ENCODE results near the gene CRYBG3. TPM values are rescaled to one million over a fixed set of nuclear protein-coding genes. Genes with fewer than 3 reads are reported as not detected.

The CRYBG3 gene
- polyA plus RNA-seq, 1 donor (not counting 4 experiments of a cell fraction or from before 2014, with no cell fraction given): 6.9 TPM

DNA sequence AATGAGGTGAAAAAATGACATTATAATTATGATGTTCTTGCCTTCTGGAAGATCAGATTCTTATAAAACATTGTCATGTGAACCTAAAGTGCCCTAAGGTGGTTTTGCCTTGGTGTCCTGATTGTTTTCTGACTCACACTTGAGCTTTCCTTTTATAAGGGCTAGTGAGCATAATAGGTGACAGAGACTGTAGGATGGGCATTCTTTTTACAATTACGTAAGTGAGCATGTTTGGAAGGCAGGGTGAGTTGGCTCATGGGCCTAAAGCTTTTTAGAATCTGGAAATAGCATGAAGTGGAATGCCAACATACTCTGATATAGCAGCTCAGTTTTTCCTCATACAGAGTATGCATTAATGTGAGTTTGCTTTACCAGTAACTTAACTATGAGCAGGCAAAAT, 41.2 kb downstream of the CRYBG3 start:
- Histone ChIP-seq H3K9me1 (ENCODE audit: control insufficient read depth, extremely low read depth, insufficient read depth, low read length) (no peaks in the 10 kb centered on the region), H4K20me1 (ENCODE audit: control insufficient read depth, extremely low read depth, insufficient read depth, low read length) (no peaks in the 10 kb centered on the region), H3K27ac (ENCODE audit: control insufficient read depth, insufficient read depth, low read length) (no peak overlapping the region), H3K27me3 (ENCODE audit: control insufficient read depth, extremely low read depth, insufficient read depth, low read length) (no peaks in the 10 kb centered on the region), H3K36me3 (ENCODE audit: control insufficient read depth in 2 of 2, extremely low read depth in 1 of 2, insufficient read depth in 2 of 2, low read length in 2 of 2) (no peaks in the 10 kb centered on the region), H3K4me2 (ENCODE audit: control insufficient read depth, extremely low read depth, insufficient read depth, low read depth, low read length) (no peak overlapping the region), H3K79me2 (ENCODE audit: control insufficient read depth, insufficient read depth, low read length) (peaks cover 3% of the 10 kb centered on the region), H2AFZ (ENCODE audit: control insufficient read depth, low read length) (no peak overlapping the region), H3K4me1 (ENCODE audit: control insufficient read depth, extremely low read depth, insufficient read depth, low read length) (peaks cover 12% of the 10 kb centered on the region), H3K4me3 (ENCODE audit: control insufficient read depth in 2 of 3, extremely low read depth in 1 of 3, insufficient read depth in 2 of 3, low read depth in 1 of 3, low read length in 3 of 3) (no peak overlapping the region), H3K9ac (ENCODE audit: control insufficient read depth, extremely low read depth, insufficient read depth, low read length) (no peak overlapping the region), H3K9me3 (ENCODE audit: control insufficient read depth, low read depth, low read length) (no peaks in the 10 kb centered on the region)
- dilution Hi-C loops (cut with MboI; ENCODE audit: extremely low pct_ligation_motif_present, low sequenced_read_pairs): no loop called here
- FAIRE-seq (peak; percentile 93), DNase-seq (ENCODE audit: low read depth, low spot score) (no peak)
- no peak for TF ChIP-seq EZH2 (IDR thresholded peaks at IDR 0.05; ENCODE audit: low read length)
- TF ChIP-seq, protein P1, sequence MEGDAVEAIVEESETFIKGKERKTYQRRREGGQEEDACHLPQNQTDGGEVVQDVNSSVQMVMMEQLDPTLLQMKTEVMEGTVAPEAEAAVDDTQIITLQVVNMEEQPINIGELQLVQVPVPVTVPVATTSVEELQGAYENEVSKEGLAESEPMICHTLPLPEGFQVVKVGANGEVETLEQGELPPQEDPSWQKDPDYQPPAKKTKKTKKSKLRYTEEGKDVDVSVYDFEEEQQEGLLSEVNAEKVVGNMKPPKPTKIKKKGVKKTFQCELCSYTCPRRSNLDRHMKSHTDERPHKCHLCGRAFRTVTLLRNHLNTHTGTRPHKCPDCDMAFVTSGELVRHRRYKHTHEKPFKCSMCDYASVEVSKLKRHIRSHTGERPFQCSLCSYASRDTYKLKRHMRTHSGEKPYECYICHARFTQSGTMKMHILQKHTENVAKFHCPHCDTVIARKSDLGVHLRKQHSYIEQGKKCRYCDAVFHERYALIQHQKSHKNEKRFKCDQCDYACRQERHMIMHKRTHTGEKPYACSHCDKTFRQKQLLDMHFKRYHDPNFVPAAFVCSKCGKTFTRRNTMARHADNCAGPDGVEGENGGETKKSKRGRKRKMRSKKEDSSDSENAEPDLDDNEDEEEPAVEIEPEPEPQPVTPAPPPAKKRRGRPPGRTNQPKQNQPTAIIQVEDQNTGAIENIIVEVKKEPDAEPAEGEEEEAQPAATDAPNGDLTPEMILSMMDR (optimal IDR thresholded peaks at IDR 0.05 in 1 of 3, IDR thresholded peaks at IDR 0.05 in 1 of 3, conservative IDR thresholded peaks at IDR 0.05 in 1 of 3; ENCODE audit: extremely low read depth in 1 of 3, insufficient read depth in 2 of 3, low read length in 3 of 3): no peak

DNA sequence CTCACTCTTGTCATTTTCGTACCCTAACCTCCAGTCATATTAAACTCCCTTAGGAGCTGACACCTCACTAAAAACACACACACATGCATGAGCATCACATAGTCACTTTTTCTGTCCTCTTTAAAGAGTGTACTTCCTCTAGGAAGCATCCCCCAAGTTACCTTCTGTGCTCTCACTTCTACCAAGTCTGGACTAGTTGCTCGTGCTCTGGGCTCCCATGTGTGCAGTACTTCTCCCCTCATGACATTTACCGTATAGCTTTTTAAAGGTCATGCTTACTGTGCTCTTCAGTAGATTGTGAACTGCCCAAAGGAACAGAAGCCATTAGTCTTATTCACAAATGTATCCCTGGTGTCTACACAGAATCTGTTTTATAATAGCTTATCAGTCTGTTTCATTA, 42.0 kb downstream of the CRYBG3 start:
- Histone ChIP-seq H3K9me3 (ENCODE audit: control insufficient read depth, low read depth, low read length) (no peaks in the 10 kb centered on the region), H3K4me1 (ENCODE audit: control insufficient read depth, extremely low read depth, insufficient read depth, low read length) (peaks cover 12% of the 10 kb centered on the region), H4K20me1 (ENCODE audit: control insufficient read depth, extremely low read depth, insufficient read depth, low read length) (no peaks in the 10 kb centered on the region), H3K79me2 (ENCODE audit: control insufficient read depth, insufficient read depth, low read length) (peaks cover 3% of the 10 kb centered on the region), H3K27ac (ENCODE audit: control insufficient read depth, insufficient read depth, low read length) (no peak overlapping the region), H3K36me3 (ENCODE audit: control insufficient read depth in 2 of 2, extremely low read depth in 1 of 2, insufficient read depth in 2 of 2, low read length in 2 of 2) (no peaks in the 10 kb centered on the region), H3K27me3 (ENCODE audit: control insufficient read depth, extremely low read depth, insufficient read depth, low read length) (no peaks in the 10 kb centered on the region), H3K4me3 (ENCODE audit: control insufficient read depth in 2 of 3, extremely low read depth in 1 of 3, insufficient read depth in 2 of 3, low read depth in 1 of 3, low read length in 3 of 3) (no peak overlapping the region), H2AFZ (ENCODE audit: control insufficient read depth, low read length) (no peak overlapping the region), H3K4me2 (ENCODE audit: control insufficient read depth, extremely low read depth, insufficient read depth, low read depth, low read length) (no peak overlapping the region), H3K9me1 (ENCODE audit: control insufficient read depth, extremely low read depth, insufficient read depth, low read length) (no peaks in the 10 kb centered on the region), H3K9ac (ENCODE audit: control insufficient read depth, extremely low read depth, insufficient read depth, low read length) (no peak overlapping the region)
- dilution Hi-C loops (cut with MboI; ENCODE audit: extremely low pct_ligation_motif_present, low sequenced_read_pairs): no loop called here
- TF ChIP-seq, protein P1 (optimal IDR thresholded peaks at IDR 0.05 in 1 of 3, IDR thresholded peaks at IDR 0.05 in 1 of 3, conservative IDR thresholded peaks at IDR 0.05 in 1 of 3; ENCODE audit: extremely low read depth in 1 of 3, insufficient read depth in 2 of 3, low read length in 3 of 3): no peak
- no peak for TF ChIP-seq EZH2 (IDR thresholded peaks at IDR 0.05; ENCODE audit: low read length)
- peak; percentile 26 for FAIRE-seq
- DNase-seq (ENCODE audit: low read depth, low spot score): no peak
